SK-N-MC (cell line): ENCODE results near the gene RIN3.

Experiments used
- DNase-seq: peaks from one replicate; pipeline ENCODE4 v3.0.0-alpha.2; 2011; ENCODE audit warnings: low read depth, low spot score
- H3K27ac ChIP-seq: fragments of 200-600 bp; sonication (generic); 2 replicates; pipeline ENCODE4 v1.5.1; 2016; ENCODE audit warnings: mixed run types
- H3K36me3 ChIP-seq: fragments of 200-600 bp; sonication (generic); 2 replicates; pipeline ENCODE4 v1.6.1; 2017; ENCODE audit warnings: antibody characterized with exemption, low read length, mixed read lengths; ENCODE audit not compliant: insufficient read depth
- H3K4me3 ChIP-seq: fragments of 200-600 bp; sonication (generic); 2 replicates; pipeline ENCODE4 v1.5.1; 2016
- H3K9ac ChIP-seq: fragments of 200-600 bp; sonication (generic); 2 replicates; pipeline ENCODE4 v1.8.0; 2017; ENCODE audit warnings: mixed run types, mixed read lengths; ENCODE audit not compliant: insufficient read length
- H3K9me3 ChIP-seq: fragments of 200-600 bp; sonication (generic); 2 replicates; pipeline ENCODE4 v1.6.1; 2017; ENCODE audit warnings: low read depth, mild to moderate bottlenecking, antibody characterized with exemption, low read length, moderate library complexity, mixed read lengths
- EZH2 ChIP-seq: fragments of 200-600 bp; sonication (generic); IDR thresholded peaks from one replicate; pipeline ENCODE4 v1.6.1; 2017; ENCODE audit warnings: antibody characterized with exemption
- FOXP2 ChIP-seq: optimal IDR thresholded peaks from 2 replicates; pipeline ENCODE3; 2011; ENCODE audit warnings: mild to moderate bottlenecking, moderate library complexity; ENCODE audit not compliant: insufficient read depth; ENCODE audit errors: extremely low read length, control extremely low read depth
- POLR2AphosphoS5 ChIP-seq: IDR thresholded peaks from 2 replicates; pipeline ENCODE4 v1.6.1; 2012; ENCODE audit warnings: mild to moderate bottlenecking, low read depth, low read length, borderline replicate concordance

The RIN3 gene

DNA sequence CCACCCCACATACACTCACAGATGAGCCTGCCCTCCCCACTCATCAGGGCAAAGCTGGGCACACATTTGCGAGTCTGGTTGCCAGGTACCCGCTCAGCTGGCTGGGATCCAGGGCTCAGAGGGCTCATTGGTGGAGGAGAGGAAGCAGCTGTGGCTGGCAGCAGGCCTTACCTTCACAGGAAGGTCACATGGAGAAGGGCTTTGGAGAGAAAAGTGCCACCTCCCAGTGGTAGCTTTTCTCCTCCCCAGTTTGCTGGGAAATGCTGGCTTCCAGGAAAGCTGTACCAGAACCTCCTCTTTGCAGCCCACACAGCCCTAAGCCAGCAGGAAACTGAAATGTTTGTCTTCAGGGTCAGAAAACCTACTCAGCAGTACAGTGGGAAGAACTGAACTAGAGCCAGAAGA, 179.2 kb downstream of the RIN3 start:
- H3K27ac ChIP-seq, result no peak overlapping the region
- no peak overlapping the region for H3K9ac ChIP-seq
- no peaks in the 10 kb centered on the region for H3K9me3 ChIP-seq
- no peak overlapping the region for H3K4me3 ChIP-seq
- no peak for TF ChIP-seq POLR2AphosphoS5
- TF ChIP-seq EZH2, result no peak
- no peak for TF ChIP-seq FOXP2
- H3K36me3 ChIP-seq, result no peaks in the 10 kb centered on the region
- DNase-seq, result no peak

DNA sequence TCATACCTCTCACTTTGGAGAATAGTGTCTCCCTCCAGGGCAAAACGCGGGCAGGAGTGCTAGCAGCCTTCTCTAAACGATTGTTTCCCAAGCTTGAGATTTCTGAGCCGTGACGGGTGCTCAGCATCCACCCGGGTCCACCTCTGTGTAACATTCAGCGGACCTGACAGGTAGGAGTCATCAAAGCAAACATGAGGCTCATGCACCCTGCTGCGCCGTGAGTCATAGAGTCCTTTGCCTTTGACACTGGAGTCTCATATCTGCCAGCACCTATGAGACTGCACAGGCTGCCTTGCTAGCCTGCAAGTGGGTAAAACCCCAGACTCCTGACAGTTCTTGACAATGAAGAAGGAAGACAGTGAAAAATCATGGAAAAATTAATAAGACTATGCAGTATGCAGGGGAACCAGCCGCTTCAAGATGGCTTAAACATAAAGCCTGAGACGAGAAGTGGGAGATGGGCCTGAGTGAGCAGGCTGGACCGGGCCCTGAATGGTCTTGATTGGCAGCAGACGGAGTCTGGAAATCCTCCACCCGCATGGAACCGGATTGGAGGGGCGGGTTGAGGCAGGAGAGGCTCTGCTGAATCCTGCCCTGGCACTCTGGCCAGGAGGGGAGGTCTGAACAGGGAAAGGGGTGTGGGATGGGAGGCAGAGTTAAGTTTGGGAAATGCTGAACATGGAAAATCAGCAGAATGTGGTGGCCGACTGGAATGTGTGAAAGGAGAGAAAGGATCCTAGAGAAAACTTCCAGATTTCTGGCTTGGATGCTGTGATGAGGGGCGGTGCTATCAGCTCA, 180.6 kb downstream of the RIN3 start:
- Histone ChIP-seq H3K27ac (no peak overlapping the region), H3K36me3 (no peaks in the 10 kb centered on the region), H3K9ac (no peak overlapping the region), H3K9me3 (no peaks in the 10 kb centered on the region), H3K4me3 (no peak overlapping the region)
- DNase-seq, result no peak
- TF ChIP-seq EZH2, result no peak
- no peak for TF ChIP-seq FOXP2
- no peak for TF ChIP-seq POLR2AphosphoS5

DNA sequence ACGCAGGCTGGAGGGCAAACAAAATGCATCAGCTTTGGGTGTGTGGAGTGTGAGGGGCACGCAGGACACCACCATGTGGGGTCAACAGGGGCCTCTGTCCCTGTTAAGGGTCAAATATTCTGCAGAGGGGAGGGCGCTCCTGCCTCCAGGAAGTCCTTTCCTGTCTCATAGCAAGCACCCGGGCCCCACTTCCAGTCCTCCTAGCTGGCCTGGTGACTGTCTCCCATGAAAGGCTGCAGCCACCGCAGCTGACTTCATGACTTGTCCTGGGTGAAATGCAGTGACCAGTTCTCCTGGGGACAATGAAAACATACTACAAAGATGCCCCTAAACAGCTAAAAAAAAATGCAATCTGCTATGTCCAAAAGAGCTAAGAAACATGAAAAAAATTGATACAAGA, 181.2 kb downstream of the RIN3 start:
- Histone ChIP-seq H3K9me3 (no peaks in the 10 kb centered on the region), H3K4me3 (no peak overlapping the region), H3K9ac (no peak overlapping the region), H3K27ac (no peak overlapping the region), H3K36me3 (no peaks in the 10 kb centered on the region)
- no peak for DNase-seq
- no peak for TF ChIP-seq POLR2AphosphoS5
- no peak for TF ChIP-seq FOXP2
- TF ChIP-seq EZH2, result no peak

DNA sequence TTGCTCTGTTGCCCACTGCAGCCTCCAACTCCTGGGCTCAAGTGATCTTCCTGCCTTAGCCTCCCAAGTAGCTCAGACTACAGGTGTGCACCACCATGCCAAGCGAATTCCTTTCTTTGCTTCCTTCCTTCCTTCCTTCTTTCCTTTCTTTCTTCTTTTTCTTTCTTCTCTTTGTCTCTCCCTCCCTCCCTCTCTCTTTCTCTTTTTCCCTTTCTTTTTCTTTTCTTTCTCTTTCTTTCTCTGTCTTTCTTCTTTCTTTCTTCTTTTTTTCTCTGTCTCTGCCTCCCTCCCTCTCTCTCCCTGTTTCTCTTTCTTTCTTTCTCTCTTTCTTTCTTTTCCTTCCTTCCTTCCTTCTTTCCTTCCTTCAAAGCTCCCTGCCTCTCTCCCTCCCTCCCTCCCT, 182.0 kb downstream of the RIN3 start:
- no peak for DNase-seq
- Histone ChIP-seq H3K4me3 (no peak overlapping the region), H3K9me3 (no peaks in the 10 kb centered on the region), H3K36me3 (no peaks in the 10 kb centered on the region), H3K27ac (no peak overlapping the region), H3K9ac (no peak overlapping the region)
- TF ChIP-seq FOXP2, result no peak
- TF ChIP-seq EZH2, result no peak
- no peak for TF ChIP-seq POLR2AphosphoS5

DNA sequence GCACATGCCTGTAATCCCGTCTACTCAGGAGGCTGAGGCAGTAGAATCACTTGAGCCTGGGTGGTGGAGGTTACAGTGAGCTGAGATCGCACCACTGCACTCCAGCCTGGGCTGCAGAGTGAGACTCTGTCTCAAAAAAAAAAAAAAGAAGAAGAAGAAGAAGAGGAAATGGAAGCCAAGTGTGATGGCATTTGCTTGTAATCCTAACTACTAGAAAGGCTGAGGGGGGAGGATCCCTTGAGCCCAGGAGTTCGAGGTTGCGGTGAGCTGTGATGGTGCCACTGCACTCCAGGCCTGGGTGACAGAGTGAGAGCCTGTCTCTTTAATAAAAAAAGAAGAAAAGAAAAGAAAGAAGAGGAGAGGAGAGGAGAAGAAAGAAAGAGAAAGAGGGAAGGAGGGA, 182.8 kb downstream of the RIN3 start:
- Histone ChIP-seq H3K27ac (no peak overlapping the region), H3K4me3 (no peak overlapping the region), H3K9me3 (no peaks in the 10 kb centered on the region), H3K9ac (no peak overlapping the region), H3K36me3 (no peaks in the 10 kb centered on the region)
- DNase-seq, result no peak
- no peak for TF ChIP-seq EZH2
- no peak for TF ChIP-seq POLR2AphosphoS5
- no peak for TF ChIP-seq FOXP2

DNA sequence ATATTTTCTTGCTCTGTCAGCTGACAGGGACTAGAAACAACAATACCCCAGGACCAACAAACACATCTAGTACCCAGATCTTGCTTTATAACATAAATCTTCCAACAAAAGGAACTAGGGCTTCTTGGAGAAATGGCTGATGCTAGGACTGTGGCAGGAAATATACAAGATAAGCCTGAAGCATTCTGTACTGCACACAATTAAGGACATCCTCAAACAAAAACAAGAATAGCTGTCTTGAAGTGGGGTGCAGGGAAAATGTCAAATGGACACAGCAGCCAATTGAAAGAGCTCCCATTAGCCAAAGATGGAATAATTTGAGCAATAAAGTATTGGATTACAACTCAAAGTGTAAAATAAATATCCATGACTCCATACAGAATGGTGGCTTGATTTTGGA, 184.8 kb downstream of the RIN3 start:
- Histone ChIP-seq H3K27ac (no peak overlapping the region), H3K36me3 (no peaks in the 10 kb centered on the region), H3K4me3 (no peak overlapping the region), H3K9me3 (no peaks in the 10 kb centered on the region), H3K9ac (no peak overlapping the region)
- DNase-seq, result no peak
- TF ChIP-seq EZH2, result no peak
- TF ChIP-seq FOXP2, result no peak
- no peak for TF ChIP-seq POLR2AphosphoS5

DNA sequence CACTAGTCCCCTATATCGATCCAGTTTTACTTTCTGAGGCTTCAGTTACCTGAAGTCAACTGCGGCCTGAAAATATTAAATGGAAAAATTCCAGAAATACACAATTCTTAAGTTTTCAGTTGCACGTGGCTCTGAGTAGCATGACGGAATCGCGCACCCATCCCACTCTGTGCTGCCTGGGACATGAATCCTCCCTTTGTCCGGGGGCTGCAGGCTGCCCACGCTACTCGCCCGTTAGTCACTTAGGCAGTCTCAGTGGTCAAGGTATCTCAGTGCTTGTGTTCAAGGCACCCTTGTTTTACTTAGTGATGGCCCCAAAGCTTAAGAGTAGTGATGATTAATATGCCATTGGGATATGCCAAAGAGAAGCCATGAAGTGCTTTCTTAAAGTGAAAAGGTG, 188.2 kb downstream of the RIN3 start:
- Histone ChIP-seq H3K36me3 (no peaks in the 10 kb centered on the region; the same call in 1 of the 2 replicates), H3K9ac (no peak overlapping the region), H3K9me3 (no peaks in the 10 kb centered on the region), H3K4me3 (no peak overlapping the region), H3K27ac (no peak overlapping the region)
- TF ChIP-seq EZH2, result no peak
- TF ChIP-seq POLR2AphosphoS5, result no peak
- no peak for DNase-seq

DNA sequence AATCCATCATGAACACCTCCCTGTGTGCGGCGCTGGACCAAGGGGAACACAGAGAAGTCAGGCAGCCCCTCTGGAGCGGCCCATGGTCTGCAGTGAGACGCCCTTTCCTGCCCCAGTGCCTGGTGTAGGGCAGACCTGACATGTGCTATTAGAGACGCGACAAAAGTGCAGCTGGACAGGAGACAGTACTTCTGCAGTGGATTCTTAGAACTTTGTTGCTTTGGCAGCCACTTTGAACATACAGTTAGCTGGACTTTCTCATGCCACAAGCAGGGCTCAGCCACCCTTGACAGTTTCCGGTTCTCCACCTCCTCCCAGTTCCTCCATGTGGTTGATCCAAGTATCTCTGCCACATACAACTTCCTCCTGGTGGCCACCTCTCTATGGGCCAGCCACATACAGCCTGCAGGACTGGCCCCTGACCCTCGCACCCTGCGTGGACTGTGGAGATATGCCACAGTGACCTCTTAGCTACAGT, 188.9 kb downstream of the RIN3 start:
- no peak for DNase-seq
- TF ChIP-seq POLR2AphosphoS5 (no peak), FOXP2 (no peak), EZH2 (no peak)

More for the DNA sequence above, 188.9 kb downstream of the RIN3 start:
- Histone ChIP-seq H3K36me3 (no peaks in the 10 kb centered on the region; the same call in 1 of the 2 replicates), H3K4me3 (no peak overlapping the region), H3K9ac (no peak overlapping the region), H3K27ac (no peak overlapping the region), H3K9me3 (no peaks in the 10 kb centered on the region)
